Measurements from ENCODE around the gene ABCD1.

ABCD1 gene

GRCh38 chrX:153791104-153791852 is 66.6 kb downstream of the ABCD1 start:
- DNase-seq (ENCODE audit: low read depth in 2 of 2, low spot score in 1 of 2) = no peak

- DNase-seq (ENCODE audit: low read depth in 2 of 2, low spot score in 1 of 2) = no peak
Measured at GRCh38 chrX:153792368-153792767, 67.7 kb downstream of the ABCD1 start.

- DNase-seq (ENCODE audit: low read depth in 2 of 2, low spot score in 1 of 2) = no peak
Measured at GRCh38 chrX:153793291-153793690, 68.6 kb downstream of the ABCD1 start.
